Stimulated activated CD8-positive, alpha-beta memory T cell treated with anti-CD3 and anti-CD28 coated beads, Interleukin-4, amount 100 ng/mL, for 1 hour (primary cell): ENCODE data around the gene OR8B2.
"Not testable (repeated sequence)": the region's sequence is repeated elsewhere in the genome, so short reads cannot be mapped to it uniquely, and the experiment has no call there.

Source experiments
- DNase-seq, 2 donors: peaks; one replicate each; pipeline ENCODE4 v3.0.0-alpha.2; 2020; ENCODE audit warnings: low read depth in 2 of 2, low spot score in 1 of 2

OR8B2 gene

DNA sequence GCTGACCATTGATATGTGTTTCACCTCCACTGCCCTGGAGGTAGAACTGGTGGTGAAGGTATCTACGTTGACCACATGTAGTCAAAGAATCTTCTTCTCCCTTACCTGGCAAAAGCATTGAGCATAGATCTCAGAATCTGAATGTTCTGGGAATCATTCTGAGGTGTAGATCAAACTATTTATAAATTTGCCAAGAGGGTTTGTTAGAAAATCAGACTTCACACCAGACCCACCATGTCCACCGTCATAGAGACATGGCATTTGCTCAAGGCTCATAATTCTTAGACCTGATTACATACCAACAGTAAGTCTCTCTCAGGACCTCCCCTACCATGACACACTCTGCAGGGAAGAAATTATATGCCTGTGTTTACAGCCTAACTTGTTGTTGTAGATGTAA lies at the start of gene OR8B2:
OR8B2 (minus strand) TSS at position 101 of the 400 bp plus-strand sequence. CDS start 1,156 bp downstream, outside the sequence.
- DNase-seq: no peak

DNA sequence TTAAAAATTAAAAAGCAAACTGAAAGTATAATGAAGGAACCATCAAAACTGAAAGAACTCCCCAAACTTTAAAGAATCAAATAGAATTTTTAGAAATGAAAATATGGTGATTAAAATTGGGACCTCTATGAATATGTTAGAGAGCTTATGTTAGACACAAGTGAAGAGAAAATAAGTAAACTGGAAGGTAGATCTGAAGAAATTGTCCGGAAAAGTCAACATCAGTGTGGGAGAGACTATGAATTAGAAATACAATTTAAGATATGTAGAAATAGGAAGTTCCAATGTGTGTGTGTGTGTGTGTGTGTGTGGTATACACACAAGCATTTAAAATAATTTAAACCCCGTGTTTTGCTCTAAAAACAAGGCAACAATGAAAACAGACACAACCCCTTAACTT lies 45.3 kb upstream of the OR8B2 start:
- no peak for DNase-seq

DNA sequence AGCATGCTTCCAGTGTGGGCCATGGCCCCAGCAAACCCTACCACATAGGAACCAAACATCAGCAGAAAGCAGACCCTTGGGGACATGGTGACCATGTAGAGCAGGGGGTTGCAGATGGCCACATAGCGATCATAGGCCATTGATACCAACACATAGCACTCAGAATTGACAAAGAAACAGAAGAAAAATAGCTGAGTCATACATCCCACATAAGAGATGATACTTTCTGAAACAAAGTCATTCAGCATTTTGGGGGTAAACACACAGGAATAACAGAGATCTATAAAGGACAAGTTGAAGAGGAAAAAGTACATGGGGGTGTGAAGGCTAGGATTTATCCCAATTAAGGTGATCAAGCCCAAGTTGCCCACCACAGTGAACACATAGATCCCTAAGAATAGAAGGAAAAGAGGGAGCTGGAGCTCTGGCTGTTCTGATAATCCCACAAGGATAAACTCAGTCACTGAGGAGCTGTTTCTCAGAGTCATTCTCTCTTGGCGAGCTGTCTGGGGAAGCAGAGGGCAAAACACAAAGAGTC lies 40.2 kb upstream of the OR8B2 start, which contains the start of gene OR8B4:
OR8B4 (minus strand) TSS at position 488 of the 538 bp plus-strand sequence; CDS start at position 488, 0 bp downstream.
- DNase-seq: no peak

DNA sequence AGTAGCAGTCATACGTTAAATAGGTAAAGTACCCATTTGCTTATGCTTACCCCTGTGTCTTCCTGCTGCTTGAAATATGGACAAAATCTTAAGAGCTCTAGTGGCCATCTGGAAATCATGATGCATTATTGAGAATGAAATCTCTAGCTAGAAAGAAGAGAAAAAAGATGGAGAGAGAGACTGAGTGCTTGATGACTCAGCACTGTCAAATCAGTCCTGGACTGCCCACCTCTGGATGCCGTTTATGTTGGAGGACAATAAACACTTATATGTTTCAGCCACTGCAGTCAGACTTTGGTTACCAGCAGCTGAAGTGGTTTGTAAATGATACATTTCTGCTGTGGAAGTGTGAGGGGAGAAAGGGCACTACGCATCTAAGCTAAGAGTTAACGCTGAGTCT lies 36.7 kb upstream of the OR8B2 start:
- no peak for DNase-seq

DNA sequence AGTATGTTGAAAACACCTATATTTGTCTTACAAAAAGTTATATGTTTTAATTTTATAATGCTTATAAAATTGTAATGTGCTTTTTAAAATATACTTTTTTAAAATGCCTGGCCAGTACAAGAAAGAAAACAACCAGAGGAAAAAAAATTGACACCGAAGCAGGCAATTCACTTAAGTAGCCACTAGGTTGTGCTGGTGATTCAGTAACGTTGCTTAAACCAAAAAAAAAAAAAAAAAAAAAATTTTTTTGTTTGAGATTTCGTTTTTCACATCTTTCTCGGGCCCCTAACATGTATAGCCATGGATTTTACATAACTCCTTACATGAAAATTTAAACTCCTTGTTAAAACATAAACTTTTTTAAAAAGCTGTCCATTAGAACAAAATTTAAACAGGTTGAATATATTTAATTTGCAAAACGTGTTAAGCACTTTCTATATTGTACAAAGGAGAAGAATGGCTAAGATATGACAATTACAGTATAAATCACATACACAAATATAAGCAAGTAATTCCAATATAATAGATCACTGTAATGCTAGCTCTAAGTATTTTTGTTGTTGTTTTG lies 31.1 kb upstream of the OR8B2 start:
- DNase-seq: no peak

GRCh38 chr11:124409906-124410305 lies 25.6 kb upstream of the OR8B2 start:
- no peak for DNase-seq

- no peak for DNase-seq
Observed at GRCh38 chr11:124405581-124405980, 21.3 kb upstream of the OR8B2 start.

GRCh38 chr11:124403186-124403585 lies 18.9 kb upstream of the OR8B2 start:
- DNase-seq: not testable (repeated sequence)

- DNase-seq: peak in 1 of 2 donors; percentile 3
Observed at GRCh38 chr11:124402326-124402922, 18.1 kb upstream of the OR8B2 start.

DNA sequence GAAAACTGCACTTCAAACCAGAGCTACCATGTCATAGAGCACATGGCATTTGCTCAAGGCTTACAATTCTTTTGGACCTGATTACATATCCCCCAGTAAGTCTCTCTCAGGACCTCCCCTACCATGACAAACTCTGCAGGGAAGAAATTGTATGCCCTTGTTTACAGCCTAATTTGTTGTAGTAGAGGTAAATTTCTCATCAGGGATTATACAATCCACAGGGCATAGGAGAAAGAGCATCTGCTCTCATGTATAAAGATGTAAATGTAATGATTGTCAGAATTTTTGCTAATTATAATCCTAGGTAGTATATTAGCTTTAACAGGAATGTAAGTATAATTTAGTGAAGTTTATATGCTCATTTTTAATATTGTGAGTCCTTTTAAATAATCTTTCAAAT lies 14.6 kb upstream of the OR8B2 start, which contains the start of gene OR8B3:
OR8B3 (minus strand) TSS at position 101 of the 400 bp plus-strand sequence. CDS start 1,673 bp downstream, outside the sequence.
- no peak for DNase-seq

DNA sequence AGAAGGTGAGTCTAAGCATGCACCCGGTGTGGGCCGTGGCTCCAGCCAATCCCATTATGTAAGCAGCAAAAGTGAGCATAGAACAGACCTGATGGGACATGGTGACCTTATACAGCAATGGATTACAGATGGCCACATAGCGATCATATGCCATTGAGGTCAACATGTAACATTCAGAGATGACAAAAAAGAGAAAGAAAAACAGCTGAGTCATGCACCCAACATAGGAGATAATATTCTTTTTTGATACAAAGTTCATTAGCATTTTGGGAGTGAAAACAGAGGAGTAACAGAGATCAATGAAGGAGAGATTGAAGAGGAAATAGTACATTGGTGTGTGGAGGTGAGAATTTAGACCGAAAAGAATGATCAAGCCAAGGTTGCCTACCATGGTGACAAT lies 12.5 kb upstream of the OR8B2 start:
- not testable (repeated sequence) for DNase-seq

- DNase-seq: no peak
Observed at GRCh38 chr11:124394408-124394807, 10.1 kb upstream of the OR8B2 start.

DNA sequence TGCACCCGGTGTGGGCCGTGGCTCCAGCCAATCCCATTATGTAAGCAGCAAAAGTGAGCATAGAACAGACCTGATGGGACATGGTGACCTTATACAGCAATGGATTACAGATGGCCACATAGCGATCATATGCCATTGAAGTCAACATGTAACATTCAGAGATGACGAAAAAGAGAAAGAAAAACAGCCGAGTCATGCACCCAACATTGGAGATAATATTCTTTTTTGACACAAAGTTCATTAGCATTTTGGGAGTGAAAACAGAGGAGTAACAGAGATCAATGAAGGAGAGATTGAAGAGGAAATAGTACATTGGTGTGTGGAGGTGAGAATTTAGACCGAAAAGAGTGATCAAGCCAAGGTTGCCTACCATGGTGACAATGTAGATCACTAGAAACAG lies 1.4 kb downstream of the OR8B2 start:
- not testable (repeated sequence) for DNase-seq

DNA sequence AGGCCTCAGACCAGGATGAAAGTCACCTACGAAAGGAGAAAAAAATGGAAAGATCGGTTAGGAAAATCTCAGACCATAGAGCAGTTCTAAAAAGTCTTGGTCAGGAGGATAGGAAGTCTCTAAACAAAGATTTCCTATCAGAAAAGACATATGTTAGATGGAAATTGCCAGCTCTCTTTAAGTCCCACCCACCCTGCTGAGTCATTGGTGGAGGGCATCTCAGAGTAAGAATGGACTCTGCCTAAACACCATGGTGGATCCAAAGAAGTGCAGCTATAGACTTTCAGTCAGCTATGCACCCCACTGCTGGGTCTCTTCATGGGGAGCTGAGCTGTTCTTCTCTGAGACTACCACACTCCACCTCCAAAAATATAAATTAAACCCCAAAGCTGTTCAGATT lies 3.7 kb downstream of the OR8B2 start:
- DNase-seq: no peak

DNA sequence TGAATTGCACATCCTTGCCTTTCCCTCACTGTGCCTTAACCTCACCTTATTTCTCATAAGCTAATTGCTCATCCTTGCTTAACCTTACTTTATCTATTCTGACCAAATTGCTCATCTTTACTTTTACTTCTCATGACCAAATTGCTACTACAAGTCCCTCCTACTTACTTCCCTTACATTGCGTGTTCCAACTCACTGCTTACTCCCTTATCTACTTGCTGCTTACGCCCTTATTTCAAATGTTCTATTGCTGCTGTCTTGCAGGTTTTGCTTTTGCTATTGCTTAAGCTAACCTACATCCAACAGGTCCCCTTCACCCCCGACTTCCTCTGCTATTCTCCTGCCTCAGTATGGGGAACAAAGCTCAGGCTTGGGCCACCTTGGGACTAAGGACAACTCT lies 8.0 kb downstream of the OR8B2 start:
- no peak for DNase-seq

DNA sequence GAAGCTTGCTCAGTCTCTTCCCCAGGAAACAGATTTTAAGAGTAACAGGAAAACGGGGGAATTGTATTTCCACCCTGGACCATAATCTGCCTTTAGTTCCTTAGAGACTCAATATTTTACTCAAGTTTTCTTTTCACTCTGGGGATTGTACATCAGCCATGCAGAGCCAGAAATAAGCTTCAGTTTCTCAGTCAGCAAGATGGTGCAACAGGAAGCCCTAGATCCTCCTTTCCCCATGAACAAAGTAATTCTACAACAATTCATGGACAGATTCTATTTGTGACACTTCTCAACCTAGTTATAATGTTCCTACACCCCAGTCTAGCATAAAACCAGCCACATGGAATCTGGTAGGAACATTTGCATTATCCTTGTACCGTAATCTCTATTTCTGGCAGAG lies 24.7 kb downstream of the OR8B2 start:
- DNase-seq: no peak

- no peak for DNase-seq
Observed at GRCh38 chr11:124346311-124346955, 37.9 kb downstream of the OR8B2 start.

DNA sequence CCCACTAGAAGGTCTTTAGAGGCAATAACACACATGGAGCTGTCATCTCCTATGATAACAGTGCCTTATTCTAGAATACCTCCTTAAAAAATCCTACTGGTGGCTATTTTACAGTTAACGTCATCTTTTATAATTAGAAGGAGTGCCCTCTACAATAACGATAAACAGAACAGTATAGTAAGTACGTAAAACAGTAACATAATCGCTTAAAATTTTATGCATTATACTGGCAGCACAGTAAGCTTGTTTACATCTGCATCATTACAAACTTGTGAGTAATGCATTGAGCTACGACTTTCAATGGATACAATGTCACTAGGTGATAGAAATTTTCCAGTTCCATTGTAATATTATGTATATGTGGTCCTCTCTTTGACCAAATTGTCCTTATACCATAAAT lies 40.0 kb downstream of the OR8B2 start:
- no peak for DNase-seq

- no peak for DNase-seq
Observed at GRCh38 chr11:124340142-124340447, 44.2 kb downstream of the OR8B2 start.

DNA sequence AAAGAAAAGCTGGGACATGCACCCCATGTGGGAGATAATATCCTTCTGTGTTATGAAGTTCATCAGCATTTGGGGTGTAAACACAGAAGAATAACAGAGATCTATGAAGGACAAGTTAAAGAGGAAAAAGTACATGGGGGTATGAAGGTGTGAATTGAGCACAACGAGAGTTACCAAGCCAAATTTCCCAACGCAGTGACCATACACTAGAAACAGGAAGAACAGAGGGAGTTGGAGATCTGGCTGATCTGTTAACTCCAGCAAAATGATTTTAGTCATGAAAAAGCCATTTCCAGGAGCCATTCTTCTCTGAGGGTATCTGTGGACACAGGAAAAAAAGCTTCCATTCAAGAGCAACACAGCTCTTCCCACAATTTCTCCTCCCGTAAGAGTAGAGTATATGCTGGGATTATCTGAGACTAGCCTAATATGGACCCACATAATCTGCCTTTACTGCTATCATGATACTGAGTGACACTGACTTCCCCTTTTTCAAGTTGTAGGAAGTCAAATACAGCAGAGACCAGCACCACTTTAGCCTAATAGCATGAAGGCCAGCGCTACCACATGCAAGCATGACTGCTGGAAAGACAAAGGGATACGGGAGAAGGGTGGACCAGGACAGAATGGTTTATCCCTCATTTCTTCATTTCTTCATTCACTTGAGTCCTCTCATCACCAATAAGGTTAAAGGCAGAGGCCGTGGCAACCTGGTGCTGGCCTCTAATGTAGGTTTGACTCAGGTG lies 44.7 kb downstream of the OR8B2 start:
- DNase-seq: no peak
